Naive B cell (primary cell): ENCODE results near the gene RFX6. TPM values are rescaled to one million over a fixed set of nuclear protein-coding genes. Genes with fewer than 3 reads are reported as not detected.

ENCODE experiments used
- ATAC-seq, 2 donors: fragments of 150-1000 bp; cut with Tn5 transposase; 2 replicates each; pipeline ENCODE4 v1.10.0; 2021; ENCODE audit warnings: low read depth in 2 of 2, mild to moderate bottlenecking in 2 of 2, moderate library complexity in 2 of 2
- DNase-seq: peaks from one replicate; pipeline ENCODE4 v3.0.0; 2022
- H3K27ac Mint-ChIP-seq, 6 donors: one replicate each; pipeline ENCODE4 v1.8.0; 2020 to 2022; ENCODE audit warnings: mild to moderate bottlenecking in 6 of 6, mixed read lengths in 6 of 6, moderate library complexity in 5 of 6, inconsistent platforms in 2 of 6
- H3K27me3 Mint-ChIP-seq, 3 donors: one replicate each; pipeline ENCODE4 v1.8.0; 2021 to 2022; ENCODE audit warnings: mixed read lengths in 3 of 3, mild to moderate bottlenecking in 1 of 3
- H3K36me3 Mint-ChIP-seq, 2 donors: one replicate each; pipeline ENCODE4 v1.8.0; 2020 to 2022; ENCODE audit warnings: mixed read lengths in 2 of 2, inconsistent platforms in 1 of 2, mild to moderate bottlenecking in 1 of 2
- H3K4me1 Mint-ChIP-seq, 3 donors: one replicate each; pipeline ENCODE4 v1.8.0; 2020 to 2022; ENCODE audit warnings: mixed read lengths in 3 of 3, inconsistent platforms in 1 of 3, mild to moderate bottlenecking in 1 of 3, moderate library complexity in 1 of 3
- H3K4me3 Mint-ChIP-seq, 8 donors: one replicate each; pipeline ENCODE4 v1.8.0; 2020 to 2022; ENCODE audit warnings: mild to moderate bottlenecking in 8 of 8, mixed read lengths in 8 of 8, moderate library complexity in 8 of 8, inconsistent platforms in 2 of 8
- H3K9me3 Mint-ChIP-seq, 7 donors: one replicate each; pipeline ENCODE4 v1.8.0; 2020 to 2022; ENCODE audit warnings: mixed read lengths in 7 of 7, mild to moderate bottlenecking in 5 of 7, inconsistent platforms in 2 of 7, moderate library complexity in 1 of 7
- polyA plus RNA-seq, 6 donors: library from polyadenylated mRNA; unstranded; fragments of 300-500 nt; fragmentation: Illumina TruSeq; gene quantifications; one replicate each; pipeline ENCODE4 v1.2.3, GENCODE V29; 2021; ENCODE audit warnings: low read depth in 6 of 6

The RFX6 gene
- polyA plus RNA-seq, 6 donors from 2014 or later, result not detected

GRCh38 chr6:116876107-116876506, 935 bp upstream of the RFX6 start:
- Mint-ChIP-seq H3K36me3 (peaks cover 0 to 7% of the 10 kb centered on the region in 2 donors), H3K27me3 (peaks cover 26 to 41% (median 36%) of the 10 kb centered on the region in 3 donors)
- ATAC-seq, result no peak

GRCh38 chr6:116877743-116878142, 701 bp downstream of the RFX6 start:
- ATAC-seq, result no peak
- no peak for DNase-seq
- Mint-ChIP-seq H3K27ac (no peak overlapping the region), H3K36me3 (peaks cover 0 to 7% of the 10 kb centered on the region in 2 donors), H3K9me3 (peaks cover 0 to 16% (median 3%) of the 10 kb centered on the region in 7 donors), H3K27me3 (peaks cover 28 to 35% (median 31%) of the 10 kb centered on the region in 3 donors), H3K4me1 (peaks cover 8 to 15% (median 10%) of the 10 kb centered on the region in 3 donors), H3K4me3 (peak overlapping the region in 3 of 8 donors; percentile 17 to 47 (median 41))

More at GRCh38 chr6:116876107-116876506, 935 bp upstream of the RFX6 start:
- peaks cover 8 to 15% (median 10%) of the 10 kb centered on the region in 3 donors for H3K4me1 Mint-ChIP-seq
- H3K27ac Mint-ChIP-seq, result no peak overlapping the region
- H3K9me3 Mint-ChIP-seq, result peaks cover 2 to 29% (median 6%) of the 10 kb centered on the region in 7 donors
- H3K4me3 Mint-ChIP-seq, result peak overlapping the region in 4 of 8 donors; percentile 68 to 81 (median 72)
- no peak for DNase-seq

- Mint-ChIP-seq H3K27ac (no peak overlapping the region), H3K9me3 (peaks cover 0 to 2% (median 0%) of the 10 kb centered on the region in 7 donors), H3K4me1 (peaks cover 6 to 10% (median 7%) of the 10 kb centered on the region in 3 donors), H3K27me3 (peaks cover 18 to 19% (median 19%) of the 10 kb centered on the region in 3 donors), H3K36me3 (peaks cover 0 to 3% of the 10 kb centered on the region in 2 donors), H3K4me3 (no peak overlapping the region)
- DNase-seq (no peak), ATAC-seq (no peak)
Observed at GRCh38 chr6:116881236-116881635, 4.2 kb downstream of the RFX6 start.

- Mint-ChIP-seq H3K9me3 (no peaks in the 10 kb centered on the region), H3K27ac (no peak overlapping the region), H3K27me3 (peaks cover 6 to 10% (median 10%) of the 10 kb centered on the region in 3 donors), H3K4me1 (no peaks in the 10 kb centered on the region), H3K4me3 (no peak overlapping the region), H3K36me3 (no peaks in the 10 kb centered on the region)
- no peak for DNase-seq
- ATAC-seq, result no peak
Observed at GRCh38 chr6:116883005-116883404, 6.0 kb downstream of the RFX6 start.

- no peaks in the 10 kb centered on the region for H3K4me1 Mint-ChIP-seq
- H3K9me3 Mint-ChIP-seq, result no peaks in the 10 kb centered on the region
- H3K36me3 Mint-ChIP-seq, result no peaks in the 10 kb centered on the region
- H3K4me3 Mint-ChIP-seq, result no peak overlapping the region
- H3K27ac Mint-ChIP-seq, result no peak overlapping the region
- no peak for ATAC-seq
- peaks cover 6 to 10% (median 9%) of the 10 kb centered on the region in 3 donors for H3K27me3 Mint-ChIP-seq
- no peak for DNase-seq
Observed at GRCh38 chr6:116884530-116884929, 7.5 kb downstream of the RFX6 start.

- ATAC-seq (no peak), DNase-seq (no peak)
- Mint-ChIP-seq H3K27me3 (peaks cover 6 to 10% (median 6%) of the 10 kb centered on the region in 3 donors), H3K27ac (no peak overlapping the region), H3K4me1 (no peaks in the 10 kb centered on the region), H3K9me3 (no peaks in the 10 kb centered on the region), H3K36me3 (no peaks in the 10 kb centered on the region), H3K4me3 (no peak overlapping the region)
Observed at GRCh38 chr6:116887168-116887567, 10.1 kb downstream of the RFX6 start.

- H3K4me3 Mint-ChIP-seq, result no peak overlapping the region
- no peak overlapping the region for H3K27ac Mint-ChIP-seq
- H3K36me3 Mint-ChIP-seq, result no peaks in the 10 kb centered on the region
- no peaks in the 10 kb centered on the region for H3K4me1 Mint-ChIP-seq
- DNase-seq (no peak), ATAC-seq (no peak)
- peaks cover 6 to 7% (median 6%) of the 10 kb centered on the region in 3 donors for H3K27me3 Mint-ChIP-seq
- no peaks in the 10 kb centered on the region for H3K9me3 Mint-ChIP-seq
Observed at GRCh38 chr6:116887894-116888293, 10.9 kb downstream of the RFX6 start.

- ATAC-seq, result no peak
- Mint-ChIP-seq H3K27me3 (peaks cover 0 to 2% (median 2%) of the 10 kb centered on the region in 3 donors), H3K27ac (no peak overlapping the region), H3K36me3 (no peaks in the 10 kb centered on the region), H3K4me1 (no peaks in the 10 kb centered on the region), H3K4me3 (no peak overlapping the region), H3K9me3 (no peaks in the 10 kb centered on the region)
- DNase-seq, result no peak
Observed at GRCh38 chr6:116888732-116889360, 11.8 kb downstream of the RFX6 start.

GRCh38 chr6:116894669-116895068, 17.6 kb downstream of the RFX6 start:
- H3K27ac Mint-ChIP-seq, result no peak overlapping the region
- H3K36me3 Mint-ChIP-seq, result no peaks in the 10 kb centered on the region
- H3K4me3 Mint-ChIP-seq, result no peak overlapping the region
- H3K27me3 Mint-ChIP-seq, result peaks cover 0 to 14% (median 5%) of the 10 kb centered on the region in 3 donors
- no peaks in the 10 kb centered on the region for H3K4me1 Mint-ChIP-seq
- H3K9me3 Mint-ChIP-seq, result peaks cover 0 to 6% (median 2%) of the 10 kb centered on the region in 7 donors
- ATAC-seq, result no peak
- no peak for DNase-seq

- Mint-ChIP-seq H3K9me3 (peaks cover 0 to 6% (median 2%) of the 10 kb centered on the region in 7 donors), H3K4me3 (no peak overlapping the region), H3K27ac (no peak overlapping the region), H3K36me3 (no peaks in the 10 kb centered on the region), H3K27me3 (peaks cover 0 to 14% (median 5%) of the 10 kb centered on the region in 3 donors), H3K4me1 (no peaks in the 10 kb centered on the region)
- ATAC-seq (no peak), DNase-seq (no peak)
Observed at GRCh38 chr6:116895935-116896334, 18.9 kb downstream of the RFX6 start.

- H3K9me3 Mint-ChIP-seq, result peaks cover 5 to 22% (median 14%) of the 10 kb centered on the region in 7 donors
- H3K27ac Mint-ChIP-seq, result no peak overlapping the region
- peaks cover 0 to 6% (median 0%) of the 10 kb centered on the region in 3 donors for H3K27me3 Mint-ChIP-seq
- no peaks in the 10 kb centered on the region for H3K36me3 Mint-ChIP-seq
- no peaks in the 10 kb centered on the region for H3K4me1 Mint-ChIP-seq
- no peak for DNase-seq
- ATAC-seq, result no peak
- no peak overlapping the region for H3K4me3 Mint-ChIP-seq
Observed at GRCh38 chr6:116902634-116903033, 25.6 kb downstream of the RFX6 start.

- H3K27me3 Mint-ChIP-seq, result no peaks in the 10 kb centered on the region
- H3K4me3 Mint-ChIP-seq, result no peak overlapping the region
- ATAC-seq (no peak), DNase-seq (no peak)
- peaks cover 0 to 3% (median 0%) of the 10 kb centered on the region in 7 donors for H3K9me3 Mint-ChIP-seq
- H3K27ac Mint-ChIP-seq, result no peak overlapping the region
- no peaks in the 10 kb centered on the region for H3K36me3 Mint-ChIP-seq
- H3K4me1 Mint-ChIP-seq, result no peaks in the 10 kb centered on the region
Observed at GRCh38 chr6:116922853-116923548, 46.0 kb downstream of the RFX6 start.

GRCh38 chr6:116924245-116924644, 47.2 kb downstream of the RFX6 start:
- Mint-ChIP-seq H3K36me3 (no peaks in the 10 kb centered on the region), H3K27ac (no peak overlapping the region), H3K27me3 (no peaks in the 10 kb centered on the region), H3K4me1 (no peaks in the 10 kb centered on the region), H3K4me3 (no peak overlapping the region), H3K9me3 (peaks cover 0 to 3% (median 0%) of the 10 kb centered on the region in 7 donors)
- no peak for DNase-seq
- ATAC-seq, result no peak
